Vagina (tissue), 2 donors: ENCODE data around the gene NAGS.
"Not testable (repeated sequence)": the region's sequence is repeated elsewhere in the genome, so short reads cannot be mapped to it uniquely, and the experiment has no call there.

Source experiments
- CTCF ChIP-seq, 3 experiments: fragments of 450-650 bp in 2 of 3; fragments of 200-600 bp in 1 of 3; sonication (generic) in 1 of 3; IDR thresholded peaks; one replicate each; pipeline ENCODE4 v1.5.1; 2017 to 2019; ENCODE audit warnings: antibody characterized with exemption in 3 of 3, mild to moderate bottlenecking in 2 of 3, moderate library complexity in 2 of 3
- POLR2A ChIP-seq, 2 donors: fragments of 450-650 bp; IDR thresholded peaks; one replicate each; pipeline ENCODE4 v1.6.1; 2017; ENCODE audit warnings: antibody characterized with exemption in 2 of 2, mild to moderate bottlenecking in 2 of 2, moderate library complexity in 2 of 2
- POLR2AphosphoS5 ChIP-seq, 2 donors: sonication (generic); formaldehyde crosslinking; IDR thresholded peaks; one replicate each; pipeline ENCODE4 v1.9.0; 2017; ENCODE audit warnings: antibody characterized with exemption in 2 of 2, mild to moderate bottlenecking in 2 of 2, low read depth in 1 of 2; ENCODE audit not compliant: insufficient read depth in 1 of 2

GRCh38 chr17:43997180-43997579 lies 7.2 kb upstream of the NAGS start:
- not testable (repeated sequence) for TF ChIP-seq POLR2A (IDR thresholded peaks at IDR 0.05); CTCF (IDR thresholded peaks at IDR 0.05); POLR2AphosphoS5 (IDR thresholded peaks at IDR 0.05; ENCODE audit: insufficient read depth in 1 of 2, low read depth in 1 of 2)
